ENCODE results near the gene FHIP1B.
A peak's percentile ranks its signal among the peaks of the same experiment; 100 is the strongest.

The FHIP1B gene

DNA sequence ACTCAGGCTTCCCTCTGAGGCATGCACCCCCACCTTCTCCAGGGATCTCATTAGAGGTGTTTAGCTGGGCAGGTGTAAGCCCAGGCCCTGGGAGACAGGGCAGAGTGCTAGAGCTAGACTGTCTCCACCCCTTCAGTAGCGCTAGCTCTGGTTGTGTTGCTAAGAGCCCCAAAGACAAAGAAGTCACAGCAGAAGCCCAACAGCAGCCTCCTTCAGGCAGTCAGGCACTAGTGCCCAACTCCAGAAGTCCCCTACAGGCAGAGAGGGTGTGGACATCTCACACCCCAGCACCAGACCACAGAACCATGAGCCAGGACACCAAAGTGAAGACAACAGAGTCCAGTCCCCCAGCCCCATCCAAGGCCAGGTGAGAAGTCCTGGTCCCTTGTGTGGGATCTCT, 4.5 kb upstream of the FHIP1B start, which contains the start of gene CNGA4:
TSS of gene CNGA4 (plus strand) at position 188 of the 400 bp plus-strand sequence. CDS start at position 306, 118 bp downstream.
- no peak for ATAC-seq

DNA sequence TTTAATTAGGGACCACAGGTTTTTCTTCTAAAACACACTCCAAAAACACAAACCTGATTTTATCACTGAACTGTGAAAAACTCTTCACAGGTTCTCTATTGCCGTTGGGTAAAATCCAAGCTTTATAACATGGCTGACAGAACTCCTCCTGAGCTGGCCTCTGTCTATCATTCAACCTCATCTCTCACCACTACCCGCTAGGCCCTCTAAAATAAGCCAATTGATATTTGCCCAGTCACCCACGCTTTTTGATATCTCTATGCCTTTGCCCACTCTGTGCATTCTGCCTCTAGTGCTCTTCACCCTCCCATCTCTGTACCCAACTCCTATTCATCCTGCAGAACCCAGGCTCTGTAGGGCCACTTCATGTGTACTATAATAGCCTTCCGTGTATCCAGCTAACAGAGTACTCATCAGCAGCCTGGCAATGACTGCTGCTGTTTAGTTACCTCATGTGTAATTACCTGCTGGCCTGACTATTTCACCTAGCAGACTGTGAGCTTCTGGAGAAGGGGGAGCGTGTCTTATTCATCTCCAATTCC, 3.4 kb upstream of the FHIP1B start:
- no peak for ATAC-seq

DNA sequence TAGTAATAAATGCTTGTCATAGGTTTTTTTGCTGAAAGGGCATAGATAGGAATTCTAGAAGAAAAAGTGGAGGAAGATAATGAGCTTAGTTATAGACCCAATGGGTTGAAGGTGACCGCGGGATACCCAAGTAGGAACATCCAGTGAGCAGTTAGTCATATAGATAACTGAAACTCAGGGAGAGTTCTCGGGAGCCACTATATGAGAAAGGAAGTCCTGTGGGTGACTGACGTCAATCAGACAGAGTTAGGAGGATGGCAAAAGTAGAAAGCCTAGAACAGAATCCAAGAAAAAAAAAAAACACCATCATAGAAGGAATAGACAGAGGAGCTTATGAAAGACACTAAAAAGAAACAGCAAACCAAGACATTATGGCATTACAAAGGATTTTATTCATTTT, 2.8 kb upstream of the FHIP1B start:
- no peak for ATAC-seq

DNA sequence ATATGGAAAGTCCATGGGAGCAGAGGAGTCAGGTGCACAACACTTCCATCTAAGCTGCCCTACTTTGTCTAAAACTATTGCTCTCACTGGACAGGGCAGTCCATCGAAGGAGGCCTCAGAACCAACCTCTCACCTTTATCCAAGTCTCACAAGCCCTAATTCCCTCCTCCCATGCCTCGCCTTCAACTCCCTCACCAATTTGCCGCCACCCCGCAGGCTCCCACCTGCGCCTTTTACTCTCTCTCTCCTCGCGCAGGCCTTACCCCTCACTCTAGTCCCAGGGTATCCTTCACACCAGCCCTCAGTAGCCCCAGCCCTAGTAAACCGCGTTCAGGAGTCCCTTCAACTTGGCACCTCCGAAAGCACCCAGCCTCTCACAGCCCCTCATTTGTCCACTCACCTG, 451 bp downstream of the FHIP1B start:
- no peak for ATAC-seq

DNA sequence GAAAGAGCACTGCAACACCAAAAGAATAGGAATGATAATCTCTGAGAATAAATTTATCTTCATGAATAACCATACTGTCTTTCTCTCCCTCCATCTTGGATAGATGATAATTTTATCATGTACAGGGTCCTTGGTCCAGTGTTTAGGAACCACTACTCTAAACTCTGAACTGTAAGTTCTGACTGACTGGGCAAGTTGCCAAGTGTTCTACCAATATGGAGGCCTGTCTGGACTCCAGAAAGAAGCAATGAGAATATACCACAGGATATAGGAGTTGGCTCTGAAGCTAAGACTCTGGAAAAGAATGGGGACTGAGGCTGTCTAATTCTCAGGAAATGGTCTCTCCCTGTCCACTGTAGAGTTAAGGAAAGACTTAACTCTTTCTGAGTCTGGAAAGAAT, 1.5 kb downstream of the FHIP1B start:
- ATAC-seq = no peak

DNA sequence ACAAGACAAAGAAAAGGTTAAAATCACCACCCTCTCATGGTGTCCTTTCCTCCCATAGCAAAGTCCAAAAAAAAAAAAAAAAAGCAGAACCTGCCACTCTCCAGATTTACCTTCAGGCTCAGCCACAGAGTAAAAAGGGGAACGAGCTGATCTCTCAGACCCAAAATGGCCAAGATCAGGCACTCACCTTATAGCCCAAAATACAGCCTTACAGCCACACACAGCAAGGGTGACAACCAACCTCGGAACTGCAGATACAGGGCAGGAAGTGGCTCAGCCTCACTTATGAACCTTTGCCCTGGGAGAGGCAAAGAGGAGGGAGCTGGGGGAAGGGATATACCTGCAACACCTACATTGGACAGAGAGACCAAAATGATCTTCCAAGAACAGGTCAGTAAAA, 4.5 kb downstream of the FHIP1B start:
- ATAC-seq = no peak

DNA sequence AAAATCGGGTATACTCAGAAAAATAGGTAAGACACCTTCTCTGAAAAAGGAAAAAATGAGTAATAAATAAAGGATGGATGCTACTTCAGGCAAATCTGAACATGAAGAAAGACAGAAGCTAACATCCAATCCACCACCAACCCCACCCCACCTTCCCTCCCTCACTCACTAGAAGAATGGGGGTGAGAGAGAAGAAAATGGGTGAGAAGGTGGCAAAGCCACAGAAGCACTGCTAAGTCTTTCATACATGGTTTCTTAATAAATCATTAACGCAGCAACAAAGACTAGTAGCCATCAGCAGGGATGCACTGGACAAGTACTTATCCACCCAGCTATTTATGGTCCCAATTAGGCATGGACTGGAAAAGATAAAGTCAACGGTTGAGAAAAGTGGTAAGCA, 5.9 kb downstream of the FHIP1B start:
- ATAC-seq = no peak

DNA sequence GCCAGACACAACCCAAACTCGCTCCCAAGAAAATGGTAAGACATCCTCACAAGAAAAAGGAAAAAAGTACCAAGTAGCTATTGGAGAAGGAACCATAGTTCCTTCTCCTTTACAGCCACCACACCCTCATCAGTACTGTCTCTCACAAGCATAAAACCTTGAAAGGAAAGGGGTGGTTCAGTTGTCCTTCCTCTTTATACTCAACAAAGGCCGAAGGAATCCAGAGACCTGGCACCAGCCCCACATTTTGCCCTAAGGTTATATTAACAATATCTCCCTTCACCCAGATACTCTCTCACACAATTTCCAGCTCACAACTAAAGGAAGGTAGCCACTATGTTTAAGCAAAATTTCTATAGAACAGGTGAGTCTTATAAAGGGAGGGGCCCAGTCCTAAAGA, 8.5 kb downstream of the FHIP1B start:
- no peak for ATAC-seq

DNA sequence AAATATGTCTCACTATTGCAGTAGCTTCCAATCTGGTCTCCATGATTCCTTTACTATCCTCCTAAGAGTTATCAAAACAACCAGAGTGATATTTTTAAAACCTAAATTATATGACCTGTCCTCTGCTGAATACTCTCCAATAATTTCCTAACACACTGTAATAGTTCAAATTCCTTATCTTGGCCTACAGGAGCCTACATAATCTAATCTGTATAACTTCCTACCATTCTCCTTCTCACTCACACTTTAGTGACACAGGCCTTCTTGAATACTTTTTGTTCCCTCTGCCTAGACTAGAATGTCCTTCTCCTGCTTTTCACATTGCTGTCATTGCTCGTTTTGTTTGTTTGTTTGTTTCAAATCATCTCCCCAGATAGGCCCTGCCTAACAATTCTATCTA, 9.4 kb downstream of the FHIP1B start:
- no peak for ATAC-seq

DNA sequence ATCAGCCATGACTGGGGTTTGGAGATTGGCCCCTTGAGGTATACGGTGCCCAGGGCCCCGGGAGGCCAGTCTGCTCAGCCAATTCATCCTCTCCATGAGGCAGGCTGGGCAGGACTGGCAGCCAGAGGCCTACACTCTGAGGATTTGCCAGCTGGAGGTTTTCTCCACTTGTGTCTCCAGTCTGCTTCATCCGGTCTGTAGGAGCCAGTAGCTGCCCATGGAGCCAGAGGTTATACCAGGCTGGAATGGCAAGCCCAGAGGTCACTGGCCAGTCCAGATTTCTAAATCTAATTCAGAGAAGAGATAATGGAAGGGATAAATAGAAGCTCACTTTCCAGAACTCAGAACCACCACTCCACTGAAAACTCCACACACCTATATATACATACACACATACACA, 10.0 kb downstream of the FHIP1B start:
- ATAC-seq = no peak

DNA sequence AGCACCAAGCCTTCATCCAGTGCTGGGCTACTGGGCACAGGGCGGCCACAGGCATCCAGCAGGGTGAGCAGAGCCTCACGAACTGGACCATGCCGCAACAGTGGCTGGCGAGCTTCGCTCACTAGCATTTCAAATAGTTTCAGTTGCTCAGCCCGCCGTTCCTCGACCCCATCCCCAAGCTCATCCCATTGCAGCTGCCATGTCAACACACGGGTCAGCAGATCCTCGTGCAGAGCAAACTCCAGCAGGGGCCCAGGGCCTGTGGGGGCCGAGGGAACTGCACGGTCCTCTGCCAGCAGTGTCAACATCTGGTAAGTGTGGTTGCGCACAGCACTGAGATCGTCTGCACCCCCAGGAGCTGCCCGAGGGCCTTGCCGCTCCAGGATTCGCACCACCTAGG, 10.6 kb downstream of the FHIP1B start:
- no peak for ATAC-seq

DNA sequence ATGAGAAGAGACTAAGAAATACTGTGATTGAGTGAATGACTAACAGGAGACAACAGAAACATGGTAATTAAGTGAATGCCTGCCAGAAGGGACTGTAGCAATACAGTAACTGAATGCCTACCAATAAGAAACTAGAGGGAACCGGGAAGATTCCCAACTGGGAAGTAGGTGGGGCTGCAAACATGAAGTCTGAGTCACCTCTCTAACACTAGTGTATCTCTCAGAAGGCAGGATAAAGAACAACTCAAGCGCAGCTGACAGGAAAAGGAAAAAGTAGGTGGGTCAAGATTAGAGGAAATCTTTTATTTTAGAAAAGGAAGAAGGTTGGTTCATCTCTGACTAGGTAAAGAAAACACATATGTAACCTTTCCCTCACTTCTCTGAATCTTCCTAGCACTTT, 15.1 kb downstream of the FHIP1B start:
- no peak for ATAC-seq

DNA sequence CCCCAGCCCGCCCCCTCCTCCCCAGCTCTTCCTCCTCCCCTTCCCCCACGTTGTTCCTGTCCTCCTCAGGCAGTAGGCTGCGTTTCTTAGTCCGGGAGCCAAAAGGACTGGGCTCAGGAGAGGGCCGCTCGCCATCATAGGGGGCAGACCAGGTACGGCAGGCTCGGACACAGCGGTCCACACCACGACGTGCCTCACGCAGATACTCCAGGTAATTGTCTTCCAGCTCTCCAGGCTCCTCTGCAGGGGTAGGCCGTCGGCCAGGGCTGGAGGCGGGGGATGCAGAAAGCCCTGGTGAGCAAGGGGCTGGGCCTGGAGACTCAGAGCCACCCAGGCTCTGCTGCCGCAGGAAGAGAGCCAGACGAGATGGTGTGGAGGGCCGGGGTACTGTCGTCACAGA, 16.7 kb downstream of the FHIP1B start:
- no peak for ATAC-seq

DNA sequence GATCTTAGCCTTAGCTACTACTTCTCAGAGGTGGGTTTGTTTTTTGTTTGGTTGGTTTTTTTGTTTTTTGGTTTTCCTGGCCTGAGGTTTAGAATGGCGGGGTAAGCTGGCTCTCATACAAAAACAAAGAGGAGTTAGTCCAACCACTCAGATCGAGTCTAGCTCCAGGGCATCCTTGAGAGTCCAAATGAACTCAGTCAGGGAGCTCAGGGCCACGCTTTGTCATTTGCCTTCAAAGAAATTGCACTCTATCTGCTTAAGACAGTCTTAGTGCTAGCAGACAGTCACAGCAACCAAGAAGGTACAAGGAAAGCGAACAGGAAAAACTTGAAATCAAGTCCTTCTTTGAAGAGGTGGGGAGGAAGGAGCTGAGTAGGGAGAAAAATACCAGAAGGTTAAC, 17.9 kb downstream of the FHIP1B start:
- ATAC-seq = no peak

DNA sequence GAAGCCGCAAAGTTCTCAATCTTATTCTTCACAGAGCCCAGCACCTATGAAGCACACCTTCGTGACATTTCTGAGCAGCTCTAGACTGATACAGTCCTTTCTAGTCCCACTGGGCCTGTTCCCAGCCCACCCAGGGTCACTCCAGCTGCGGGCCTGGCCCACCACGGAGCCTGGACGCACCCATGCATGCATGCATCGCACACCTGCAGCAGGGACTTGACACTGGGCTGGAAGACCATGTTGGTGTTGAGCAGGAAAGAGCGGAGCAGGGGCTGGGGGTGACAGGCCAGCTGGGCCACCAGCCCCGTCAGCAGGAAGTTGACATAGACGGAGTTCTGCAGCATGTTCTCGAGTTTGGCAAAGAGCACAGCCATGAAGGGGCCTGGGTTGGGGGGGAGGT, 19.9 kb downstream of the FHIP1B start:
- no peak for ATAC-seq

DNA sequence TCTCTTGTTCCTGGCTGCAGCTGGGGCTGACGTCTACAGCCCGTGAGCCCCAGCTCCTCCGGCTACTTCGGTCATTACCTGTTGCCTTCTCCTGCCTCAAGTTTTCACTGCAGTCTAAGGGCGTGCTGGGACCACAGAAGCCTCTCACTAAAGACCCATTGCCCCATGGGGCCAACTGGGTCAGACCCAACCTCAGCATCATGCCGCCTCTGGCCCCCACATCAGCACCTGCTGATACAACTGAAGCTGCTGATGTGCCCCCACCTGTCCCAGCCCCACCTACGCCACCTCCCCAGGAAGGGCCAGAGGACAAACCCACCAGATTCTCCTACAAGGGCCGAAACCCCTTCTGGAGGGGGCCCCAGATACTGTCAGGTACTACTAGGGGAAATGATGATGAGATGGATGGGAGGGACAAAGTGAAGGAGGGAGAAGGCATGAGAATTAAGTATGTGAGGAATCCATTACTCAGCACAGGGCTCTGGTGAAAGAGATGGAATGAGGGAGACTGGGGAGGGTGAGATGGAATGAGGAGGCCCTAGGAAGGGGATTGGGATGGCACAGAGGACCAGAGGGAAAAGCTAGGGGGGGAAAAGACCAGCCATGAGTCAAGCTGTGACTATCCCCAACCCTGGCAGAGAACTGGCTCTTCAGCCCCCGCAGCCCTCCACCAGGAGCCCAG, 24.0 kb downstream of the FHIP1B start:
- no peak for ATAC-seq

DNA sequence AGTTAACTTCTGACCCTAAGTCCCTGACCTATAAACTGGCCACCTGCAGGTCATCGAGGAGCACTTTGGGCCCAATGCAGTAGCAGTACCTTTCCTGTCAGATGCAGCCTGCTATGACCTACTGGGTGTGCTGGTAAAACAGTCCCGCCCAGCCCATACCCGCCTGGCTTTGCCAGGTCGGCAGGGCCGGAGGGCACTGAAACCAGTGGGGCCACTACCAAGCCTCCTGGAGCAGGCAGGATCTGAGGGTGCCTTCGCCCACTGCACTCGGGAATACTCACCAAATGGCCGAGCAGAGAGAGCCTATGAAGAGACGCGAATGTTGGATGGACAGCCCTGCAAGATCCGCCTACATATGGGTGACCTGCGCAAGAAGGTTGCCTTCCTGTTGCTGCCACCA, 24.6 kb downstream of the FHIP1B start:
- no peak for ATAC-seq

DNA sequence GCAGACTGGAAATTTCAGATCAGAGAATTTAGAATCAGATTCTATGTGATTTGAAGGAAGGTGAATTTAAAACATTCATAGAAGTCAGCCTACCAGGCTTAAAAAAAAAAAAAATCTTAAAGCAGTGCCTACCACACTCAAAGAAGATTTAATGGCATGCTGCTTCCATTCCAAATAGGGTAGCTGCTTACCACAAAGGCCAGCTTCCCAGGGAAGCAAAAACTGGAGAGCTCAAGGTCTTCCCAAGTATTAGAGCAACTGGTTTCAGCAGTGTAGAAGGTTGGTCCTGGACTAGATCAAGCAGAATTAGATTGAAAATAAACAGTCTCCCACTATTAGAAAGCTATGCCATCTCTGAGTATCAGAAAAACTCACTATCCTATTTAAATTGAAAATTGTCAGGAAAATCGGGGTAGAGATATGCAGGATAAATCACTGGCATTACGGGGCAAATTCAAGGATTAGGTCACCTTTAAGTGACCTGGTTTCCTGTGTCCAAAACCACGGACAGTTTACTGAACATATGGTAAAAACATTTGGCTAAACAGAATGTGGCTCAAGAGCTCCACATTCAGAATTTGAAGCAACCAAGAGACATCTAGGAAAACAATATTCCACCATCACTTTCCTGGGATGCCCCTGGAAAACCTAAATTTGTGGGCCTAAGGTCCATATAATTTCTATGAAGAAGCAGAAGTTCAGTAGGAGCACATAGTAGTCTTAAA, 27.8 kb downstream of the FHIP1B start:
- no peak for ATAC-seq

DNA sequence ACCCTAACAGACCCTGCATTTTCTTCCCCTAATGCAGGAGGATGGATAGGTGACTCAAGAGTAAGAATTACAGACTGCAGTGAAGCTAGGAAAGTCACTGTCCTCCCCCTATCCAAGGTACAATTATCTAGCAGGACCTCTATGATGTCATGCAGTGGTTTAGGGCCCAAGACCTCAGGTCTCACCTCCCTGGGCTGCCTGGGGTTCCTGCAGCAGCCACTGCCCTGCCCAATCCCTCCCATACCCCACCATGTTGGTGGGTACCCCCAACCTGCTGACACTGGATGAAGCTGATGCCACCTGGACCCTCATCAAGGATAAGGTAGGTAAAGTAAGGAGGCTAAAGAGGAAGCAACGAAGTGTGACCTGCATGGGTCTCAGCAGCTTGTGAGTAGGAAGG, 29.1 kb downstream of the FHIP1B start, which contains the start of gene C11orf42:
TSS of gene C11orf42 (plus strand) at position 192 of the 400 bp plus-strand sequence. CDS start at position 251, 59 bp downstream.
- no peak for ATAC-seq

DNA sequence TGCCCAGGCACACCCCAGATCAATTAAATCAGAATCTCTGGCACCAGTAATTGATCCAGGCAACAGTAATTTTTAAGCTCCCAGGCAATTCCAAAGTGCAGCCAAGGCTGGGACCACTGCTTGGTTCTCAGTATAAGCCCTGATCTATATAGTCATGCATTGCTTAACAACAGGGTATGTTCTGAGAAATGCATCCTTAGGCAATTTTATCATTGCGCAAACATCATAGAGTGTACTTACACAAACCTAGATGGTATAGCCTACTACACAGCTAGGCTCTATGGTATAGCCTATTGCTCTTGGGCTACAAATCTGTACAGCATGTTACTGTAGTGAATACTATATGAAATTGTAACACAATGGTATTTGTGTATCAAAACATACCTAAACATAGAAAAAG, 29.7 kb downstream of the FHIP1B start:
- ATAC-seq = no peak

DNA sequence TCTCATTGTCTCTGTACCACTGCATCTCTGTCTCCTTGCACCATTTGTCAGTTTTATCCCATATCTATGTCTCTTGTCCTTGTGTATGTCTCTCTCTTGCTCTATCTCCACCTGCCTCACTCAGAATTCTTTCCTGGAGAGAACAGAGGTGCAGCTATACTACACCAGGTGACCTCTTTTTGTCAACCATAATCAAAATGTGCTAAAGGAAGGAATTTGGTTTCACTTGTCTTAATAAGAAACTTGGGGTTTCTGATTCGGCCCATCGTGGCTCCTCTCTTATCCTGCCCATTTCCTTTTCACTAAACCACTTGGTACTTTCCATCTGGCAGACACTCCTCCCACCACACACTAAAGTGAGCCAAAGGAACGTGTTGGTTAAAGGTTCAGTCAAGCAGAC, 31.1 kb downstream of the FHIP1B start:
- ATAC-seq = no peak

DNA sequence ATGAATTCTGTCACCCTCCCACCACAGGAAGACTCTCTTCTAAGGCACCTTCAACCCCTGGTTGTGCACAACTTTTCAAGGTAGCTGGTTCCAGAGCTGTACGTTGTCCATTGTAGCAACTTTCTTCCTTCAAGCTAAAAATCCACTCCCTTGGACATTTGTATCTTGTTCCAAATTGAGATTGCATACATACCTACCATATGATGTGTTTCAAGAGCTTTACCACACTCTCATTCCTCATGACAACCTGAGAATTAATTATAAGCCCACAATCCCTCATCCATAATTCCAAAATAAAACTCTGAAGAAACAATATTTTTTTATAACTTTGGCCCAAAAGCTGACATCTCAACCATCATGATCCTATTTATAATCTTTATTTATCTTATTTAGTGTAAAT, 32.4 kb downstream of the FHIP1B start:
- no peak for ATAC-seq

DNA sequence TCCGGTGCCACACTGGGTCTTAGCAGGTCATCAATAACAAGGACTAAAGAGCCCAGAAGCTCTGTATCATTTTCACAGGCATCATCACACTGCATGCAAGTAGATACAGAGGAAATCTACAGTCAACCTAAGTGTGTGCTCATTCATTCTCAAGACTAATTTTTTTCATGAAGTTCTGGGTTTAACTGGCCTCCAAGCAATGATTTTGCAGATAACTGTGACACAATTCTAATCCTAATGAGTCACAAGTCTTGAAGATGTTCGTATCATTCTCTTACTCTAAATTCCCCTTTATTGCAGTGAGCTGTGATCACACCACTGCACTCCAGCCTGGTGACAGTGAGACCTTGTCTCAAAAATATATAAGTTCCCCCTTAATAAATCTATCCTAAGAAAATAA, 33.0 kb downstream of the FHIP1B start:
- peak; percentile 57 to 58 for ATAC-seq

DNA sequence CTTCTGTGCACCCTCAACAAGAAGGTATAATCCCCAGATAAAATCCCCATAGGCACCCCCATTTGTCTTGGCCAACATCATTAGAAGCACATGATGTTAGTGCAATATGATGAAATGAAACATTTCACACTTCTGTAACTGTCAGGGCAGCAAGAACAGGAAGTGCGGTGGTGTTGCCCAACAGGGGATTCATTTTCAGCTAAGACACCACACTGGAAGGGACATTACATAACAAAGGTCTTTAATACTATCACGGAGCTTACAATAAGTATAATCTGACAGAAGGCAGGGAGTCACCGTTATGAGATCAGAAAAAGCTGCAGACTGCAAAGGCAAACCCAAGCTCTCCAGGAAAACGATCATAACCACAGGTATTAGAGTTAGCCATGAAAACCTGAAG, 33.5 kb downstream of the FHIP1B start:
- ATAC-seq = no peak
